GM18873 (cell line): Measurements from ENCODE around the gene LRRIQ1.
"Not testable (repeated sequence)": the region's sequence is repeated elsewhere in the genome, so short reads cannot be mapped to it uniquely, and the experiment has no call there.

Source experiments
- ATAC-seq: cut with Tn5 transposase; IDR thresholded peaks from one replicate; pipeline ENCODE4 v1.9.1; 2021; ENCODE audit warnings: mild to moderate bottlenecking, moderate library complexity, moderate number of reproducible peaks; ENCODE audit not compliant: unreplicated experiment, low FRiP score

Gene LRRIQ1

GRCh38 chr12:85036234-85036707, at the start of gene LRRIQ1, which contains the start of gene TSPAN19:
Gene LRRIQ1 (plus strand): TSS chr12:85036351. CDS start chr12:85038177, 1,826 bp downstream.
Gene TSPAN19 (minus strand): TSS chr12:85036277. CDS start chr12:85029946, 6,331 bp downstream.
- ATAC-seq: peak; percentile 98

- no peak for ATAC-seq
These were observed 49.6 kb upstream of the LRRIQ1 start for GRCh38 chr12:84986586-84986985.

- ATAC-seq: no peak
These were observed 41.7 kb upstream of the LRRIQ1 start for GRCh38 chr12:84994426-84994825.

- no peak for ATAC-seq
These were observed 40.5 kb upstream of the LRRIQ1 start for GRCh38 chr12:84995641-84996040.

- no peak for ATAC-seq
These were observed 39.4 kb upstream of the LRRIQ1 start for GRCh38 chr12:84996759-84997158.

GRCh38 chr12:84998341-84998740, 37.8 kb upstream of the LRRIQ1 start:
- ATAC-seq: no peak

GRCh38 chr12:85000729-85001128, 35.4 kb upstream of the LRRIQ1 start:
- no peak for ATAC-seq

- no peak for ATAC-seq
These were observed 33.3 kb upstream of the LRRIQ1 start for GRCh38 chr12:85002778-85003296.

GRCh38 chr12:85004204-85004603, 31.9 kb upstream of the LRRIQ1 start:
- no peak for ATAC-seq

GRCh38 chr12:85005047-85005446, 31.1 kb upstream of the LRRIQ1 start:
- ATAC-seq: not testable (repeated sequence)

- ATAC-seq: no peak
These were observed 30.5 kb upstream of the LRRIQ1 start for GRCh38 chr12:85005615-85006014.

GRCh38 chr12:85006206-85006605, 29.9 kb upstream of the LRRIQ1 start:
- no peak for ATAC-seq

GRCh38 chr12:85007836-85008235, 28.3 kb upstream of the LRRIQ1 start:
- no peak for ATAC-seq

GRCh38 chr12:85016413-85016812, 19.7 kb upstream of the LRRIQ1 start:
- no peak for ATAC-seq

GRCh38 chr12:85017133-85017532, 19.0 kb upstream of the LRRIQ1 start:
- no peak for ATAC-seq

- no peak for ATAC-seq
These were observed 18.5 kb upstream of the LRRIQ1 start for GRCh38 chr12:85017618-85018017.

- no peak for ATAC-seq
These were observed 18.1 kb upstream of the LRRIQ1 start for GRCh38 chr12:85018098-85018497.

- ATAC-seq: no peak
These were observed 6.7 kb upstream of the LRRIQ1 start for GRCh38 chr12:85029456-85029855.

GRCh38 chr12:85036733-85037132, 582 bp downstream of the LRRIQ1 start:
- ATAC-seq: no peak

GRCh38 chr12:85041395-85041794, 5.2 kb downstream of the LRRIQ1 start:
- no peak for ATAC-seq

- ATAC-seq: no peak
These were observed 7.7 kb downstream of the LRRIQ1 start for GRCh38 chr12:85043829-85044228.

GRCh38 chr12:85057370-85057963, 21.3 kb downstream of the LRRIQ1 start:
- peak; percentile 74 for ATAC-seq
